ENCODE results near the gene KCNK1.
A peak's percentile ranks its signal among the peaks of the same experiment; 100 is the strongest.
"Not testable (repeated sequence)": the region's sequence is repeated elsewhere in the genome, so short reads cannot be mapped to it uniquely, and the experiment has no call there.

Gene KCNK1

GRCh38 chr1:233681285-233681684, 67.4 kb downstream of the KCNK1 start:
- no peak for DNase-seq (ENCODE audit: low read depth, low spot score)
- TF ChIP-seq CTCF (IDR thresholded peaks at IDR 0.05; ENCODE audit: low read depth, low read length): no peak
- in situ Hi-C loops (cut with HindIII; ENCODE audit: low sequenced_read_pairs): no loop called here
- no peak overlapping the region for H3K4me3 ChIP-seq (ENCODE audit: low read depth, low read length)

- H3K4me3 ChIP-seq (ENCODE audit: low read depth, low read length); in situ Hi-C loops (cut with HindIII; ENCODE audit: low sequenced_read_pairs); DNase-seq (ENCODE audit: low read depth, low spot score): not testable (repeated sequence)
Measured at GRCh38 chr1:233686653-233687052, 72.7 kb downstream of the KCNK1 start.

- TF ChIP-seq CTCF (IDR thresholded peaks at IDR 0.05; ENCODE audit: low read depth, low read length): no peak
- in situ Hi-C loops (cut with HindIII; ENCODE audit: low sequenced_read_pairs): no loop called here
- no peak for DNase-seq (ENCODE audit: low read depth, low spot score)
- no peak overlapping the region for H3K4me3 ChIP-seq (ENCODE audit: low read depth, low read length)
Measured at GRCh38 chr1:233689017-233689747, 75.3 kb downstream of the KCNK1 start.

GRCh38 chr1:233689748-233690254, 75.9 kb downstream of the KCNK1 start:
- TF ChIP-seq CTCF (IDR thresholded peaks at IDR 0.05; ENCODE audit: low read depth, low read length): no peak
- in situ Hi-C loops (cut with HindIII; ENCODE audit: low sequenced_read_pairs): no loop called here
- H3K4me3 ChIP-seq (ENCODE audit: low read depth, low read length): no peak overlapping the region
- DNase-seq (ENCODE audit: low read depth, low spot score): no peak

GRCh38 chr1:233695901-233696300, 82.0 kb downstream of the KCNK1 start:
- TF ChIP-seq CTCF (IDR thresholded peaks at IDR 0.05; ENCODE audit: low read depth, low read length): no peak
- in situ Hi-C loops (cut with HindIII; ENCODE audit: low sequenced_read_pairs): no loop called here
- no peak for DNase-seq (ENCODE audit: low read depth, low spot score)
- H3K4me3 ChIP-seq (ENCODE audit: low read depth, low read length): no peak overlapping the region

GRCh38 chr1:233700338-233700737, 86.4 kb downstream of the KCNK1 start:
- no peak overlapping the region for H3K4me3 ChIP-seq (ENCODE audit: low read depth, low read length)
- DNase-seq (ENCODE audit: low read depth, low spot score): no peak
- TF ChIP-seq CTCF (IDR thresholded peaks at IDR 0.05; ENCODE audit: low read depth, low read length): no peak
- in situ Hi-C loops (cut with HindIII; ENCODE audit: low sequenced_read_pairs): no loop called here

- in situ Hi-C loops (cut with HindIII; ENCODE audit: low sequenced_read_pairs): no loop called here
- peak; percentile 15 for DNase-seq (ENCODE audit: low read depth, low spot score)
Measured at GRCh38 chr1:233704170-233704897, 90.4 kb downstream of the KCNK1 start.

More at GRCh38 chr1:233704170-233704897, 90.4 kb downstream of the KCNK1 start:
- H3K4me3 ChIP-seq (ENCODE audit: low read depth, low read length): no peak overlapping the region
- TF ChIP-seq CTCF (IDR thresholded peaks at IDR 0.05; ENCODE audit: low read depth, low read length): no peak
